ENCODE data around the gene MREG.
A peak's percentile ranks its signal among the peaks of the same experiment; 100 is the strongest.

Gene MREG

GRCh38 chr2:216041438-216041837 is 28.1 kb upstream of the MREG start:
- TF ChIP-seq CTCF (IDR thresholded peaks at IDR 0.05; ENCODE audit: unreplicated experiment in 3 of 3): no peak
- Mint-ChIP-seq H3K9me3 (no peaks in the 10 kb centered on the region), H3K27ac (no peak overlapping the region), H3K4me3 (no peak overlapping the region), H3K36me3 (ENCODE audit: low read depth) (peaks cover 32% of the 10 kb centered on the region), H3K27me3 (ENCODE audit: low read depth) (no peaks in the 10 kb centered on the region), H3K4me1 (no peaks in the 10 kb centered on the region)

GRCh38 chr2:216039918-216040317 is 26.6 kb upstream of the MREG start:
- Mint-ChIP-seq H3K9me3 (no peaks in the 10 kb centered on the region), H3K4me1 (no peaks in the 10 kb centered on the region), H3K4me3 (no peak overlapping the region), H3K27me3 (ENCODE audit: low read depth) (no peaks in the 10 kb centered on the region), H3K27ac (no peak overlapping the region), H3K36me3 (ENCODE audit: low read depth) (peaks cover 32% of the 10 kb centered on the region)
- no peak for TF ChIP-seq CTCF (IDR thresholded peaks at IDR 0.05; ENCODE audit: unreplicated experiment in 3 of 3)

DNA sequence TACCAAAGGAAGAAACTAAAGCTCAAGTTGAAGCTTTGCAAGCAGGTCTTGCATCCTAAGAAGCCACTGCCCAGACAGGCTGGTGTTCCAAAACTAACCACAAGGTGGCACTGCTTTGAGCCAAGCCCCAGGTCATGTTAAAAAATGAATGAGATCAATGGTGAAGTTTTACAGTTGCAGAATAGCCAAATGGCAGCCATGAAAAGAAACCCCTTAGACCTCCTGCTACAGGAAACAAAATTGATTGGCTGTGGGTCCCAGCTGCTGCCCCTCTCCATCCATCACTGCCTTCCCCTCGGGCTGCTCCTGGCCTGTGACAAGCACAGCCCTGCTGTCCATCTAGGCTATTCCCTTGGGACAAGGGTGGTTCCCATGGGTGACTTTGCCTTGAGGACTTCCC is 20.7 kb upstream of the MREG start:
- Mint-ChIP-seq H3K9me3 (no peaks in the 10 kb centered on the region), H3K4me1 (no peaks in the 10 kb centered on the region), H3K4me3 (no peak overlapping the region), H3K27ac (no peak overlapping the region), H3K27me3 (ENCODE audit: low read depth) (no peaks in the 10 kb centered on the region), H3K36me3 (ENCODE audit: low read depth) (peaks cover 20% of the 10 kb centered on the region)
- TF ChIP-seq CTCF (IDR thresholded peaks at IDR 0.05; ENCODE audit: unreplicated experiment in 3 of 3): peak; percentile 77 to 85 (median 84)

DNA sequence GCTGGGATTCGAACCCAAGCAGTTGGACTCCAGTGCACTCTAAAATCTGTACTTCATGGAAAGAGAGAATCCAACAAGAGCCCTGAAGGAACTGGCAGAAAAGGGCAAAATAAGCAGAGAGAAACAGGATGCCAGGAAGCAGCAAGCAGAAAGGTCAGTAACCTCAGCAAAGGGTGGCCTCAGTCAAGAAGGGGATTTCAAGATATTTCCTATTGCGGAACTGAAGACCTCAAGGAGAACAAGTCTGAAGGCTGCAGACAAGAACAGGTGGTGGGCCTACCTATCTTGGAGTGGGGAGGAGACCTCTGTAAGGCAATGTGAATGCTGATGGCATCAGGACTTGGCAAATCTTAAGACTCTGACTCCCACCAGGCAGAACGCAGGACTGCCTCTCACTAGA is 20.1 kb upstream of the MREG start:
- no peaks in the 10 kb centered on the region for H3K27me3 Mint-ChIP-seq (ENCODE audit: low read depth)
- no peaks in the 10 kb centered on the region for H3K4me1 Mint-ChIP-seq
- H3K9me3 Mint-ChIP-seq: no peaks in the 10 kb centered on the region
- H3K36me3 Mint-ChIP-seq (ENCODE audit: low read depth): peaks cover 20% of the 10 kb centered on the region
- no peak overlapping the region for H3K4me3 Mint-ChIP-seq
- H3K27ac Mint-ChIP-seq: no peak overlapping the region
- no peak for TF ChIP-seq CTCF (IDR thresholded peaks at IDR 0.05; ENCODE audit: unreplicated experiment in 3 of 3)

DNA sequence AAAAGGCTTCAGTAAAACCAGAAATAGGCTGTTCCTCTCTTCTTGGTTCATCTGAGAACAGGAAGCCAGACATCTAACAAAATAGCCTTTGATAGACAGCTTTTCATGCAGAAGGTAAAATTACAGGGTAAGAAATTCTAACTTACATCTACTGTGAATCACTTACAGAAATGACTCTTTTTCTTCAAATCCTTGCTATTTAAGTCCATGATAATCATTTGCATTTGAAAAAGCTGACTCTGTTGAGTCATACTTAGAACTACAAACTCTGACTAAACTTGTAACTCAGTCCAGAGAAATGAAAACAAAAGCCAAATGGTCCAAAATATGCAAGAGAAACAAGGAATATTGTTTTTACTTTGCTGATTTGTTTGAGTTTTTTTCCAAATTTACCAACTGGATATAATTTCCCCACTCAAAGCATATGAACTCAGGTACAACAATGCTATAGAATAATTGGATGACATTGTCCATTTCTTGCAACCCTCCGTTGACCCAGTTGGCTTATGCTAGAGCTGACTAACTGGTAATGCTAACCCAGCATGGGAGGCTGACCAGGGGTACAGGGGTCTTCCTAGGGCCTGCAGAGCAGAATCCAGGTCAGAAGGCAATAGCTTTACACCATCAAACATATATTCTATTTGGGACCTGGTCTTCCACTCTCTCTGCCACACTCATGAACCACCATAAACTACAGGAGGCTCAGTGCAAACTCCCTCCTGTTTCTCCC is 18.8 kb upstream of the MREG start:
- H3K9me3 Mint-ChIP-seq: no peaks in the 10 kb centered on the region
- H3K27me3 Mint-ChIP-seq (ENCODE audit: low read depth): no peaks in the 10 kb centered on the region
- H3K27ac Mint-ChIP-seq: no peak overlapping the region
- no peak overlapping the region for H3K4me3 Mint-ChIP-seq
- peaks cover 12% of the 10 kb centered on the region for H3K36me3 Mint-ChIP-seq (ENCODE audit: low read depth)
- H3K4me1 Mint-ChIP-seq: no peaks in the 10 kb centered on the region
- no peak for TF ChIP-seq CTCF (IDR thresholded peaks at IDR 0.05; ENCODE audit: unreplicated experiment in 3 of 3)

GRCh38 chr2:216030216-216030615 is 16.9 kb upstream of the MREG start:
- Mint-ChIP-seq H3K4me1 (no peaks in the 10 kb centered on the region), H3K9me3 (no peaks in the 10 kb centered on the region), H3K27me3 (ENCODE audit: low read depth) (no peaks in the 10 kb centered on the region), H3K4me3 (no peak overlapping the region), H3K27ac (no peak overlapping the region), H3K36me3 (ENCODE audit: low read depth) (peaks cover 8% of the 10 kb centered on the region)
- no peak for TF ChIP-seq CTCF (IDR thresholded peaks at IDR 0.05; ENCODE audit: unreplicated experiment in 3 of 3)

Measured in nephron (organoid).